ENCODE data around the gene P2RY8. TPM values are rescaled to one million over a fixed set of nuclear protein-coding genes. Genes with fewer than 3 reads are reported as not detected.

Gene P2RY8, protein sequence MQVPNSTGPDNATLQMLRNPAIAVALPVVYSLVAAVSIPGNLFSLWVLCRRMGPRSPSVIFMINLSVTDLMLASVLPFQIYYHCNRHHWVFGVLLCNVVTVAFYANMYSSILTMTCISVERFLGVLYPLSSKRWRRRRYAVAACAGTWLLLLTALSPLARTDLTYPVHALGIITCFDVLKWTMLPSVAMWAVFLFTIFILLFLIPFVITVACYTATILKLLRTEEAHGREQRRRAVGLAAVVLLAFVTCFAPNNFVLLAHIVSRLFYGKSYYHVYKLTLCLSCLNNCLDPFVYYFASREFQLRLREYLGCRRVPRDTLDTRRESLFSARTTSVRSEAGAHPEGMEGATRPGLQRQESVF
- total RNA-seq, result 1 to 10 TPM; 4.0 to 4.2 TPM

DNA sequence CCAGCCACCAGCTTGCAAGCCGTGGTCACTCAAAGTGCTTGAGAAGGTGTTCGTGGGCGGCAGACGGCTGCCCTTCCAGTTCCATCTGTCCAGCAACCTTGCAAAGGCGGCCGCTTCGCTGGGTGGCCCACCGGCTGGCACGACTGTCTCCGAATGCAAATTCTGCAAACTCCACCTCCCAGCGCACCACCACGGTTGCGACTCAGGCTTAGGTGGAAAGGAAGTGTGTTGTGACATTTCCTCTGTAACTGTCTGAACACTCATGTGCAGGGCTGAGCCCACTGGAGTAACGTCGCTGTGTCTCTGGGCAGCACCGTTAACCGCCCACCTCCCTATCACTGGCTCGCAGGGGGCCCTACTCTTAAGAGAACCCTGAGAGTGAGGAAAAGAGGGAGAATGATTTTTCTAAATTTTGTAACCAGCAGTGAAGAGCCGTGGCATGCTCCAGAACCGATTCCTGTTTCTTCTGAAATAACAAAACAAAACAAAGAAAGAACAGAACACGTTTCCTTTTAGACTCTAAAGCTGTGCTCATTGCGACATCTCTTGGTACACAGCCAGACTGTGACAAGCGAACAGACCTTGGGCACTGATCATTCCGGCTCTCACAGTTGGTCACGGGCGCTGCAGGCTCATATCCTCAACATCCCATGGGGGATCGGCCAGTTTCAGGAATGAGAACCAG is at the start of gene P2RY8:
Gene P2RY8 (minus strand): TSS at position 155 of the 685 bp plus-strand sequence. CDS start 70,627 bp downstream, outside the sequence.
- no peaks in the 10 kb centered on the region for H3K27me3 ChIP-seq (replicated peaks; ENCODE audit: insufficient read depth)
- peak within 1 kb of the TSS in 1 of 2 donors; percentile 13 for H3K27ac ChIP-seq
- peak within 1 kb of the TSS; percentile 65 for H3K4me3 ChIP-seq
- H3K9me3 ChIP-seq, result no peaks in the 10 kb centered on the region
- no peaks in the 10 kb centered on the region for H3K36me3 ChIP-seq
- TF ChIP-seq, protein P1, sequence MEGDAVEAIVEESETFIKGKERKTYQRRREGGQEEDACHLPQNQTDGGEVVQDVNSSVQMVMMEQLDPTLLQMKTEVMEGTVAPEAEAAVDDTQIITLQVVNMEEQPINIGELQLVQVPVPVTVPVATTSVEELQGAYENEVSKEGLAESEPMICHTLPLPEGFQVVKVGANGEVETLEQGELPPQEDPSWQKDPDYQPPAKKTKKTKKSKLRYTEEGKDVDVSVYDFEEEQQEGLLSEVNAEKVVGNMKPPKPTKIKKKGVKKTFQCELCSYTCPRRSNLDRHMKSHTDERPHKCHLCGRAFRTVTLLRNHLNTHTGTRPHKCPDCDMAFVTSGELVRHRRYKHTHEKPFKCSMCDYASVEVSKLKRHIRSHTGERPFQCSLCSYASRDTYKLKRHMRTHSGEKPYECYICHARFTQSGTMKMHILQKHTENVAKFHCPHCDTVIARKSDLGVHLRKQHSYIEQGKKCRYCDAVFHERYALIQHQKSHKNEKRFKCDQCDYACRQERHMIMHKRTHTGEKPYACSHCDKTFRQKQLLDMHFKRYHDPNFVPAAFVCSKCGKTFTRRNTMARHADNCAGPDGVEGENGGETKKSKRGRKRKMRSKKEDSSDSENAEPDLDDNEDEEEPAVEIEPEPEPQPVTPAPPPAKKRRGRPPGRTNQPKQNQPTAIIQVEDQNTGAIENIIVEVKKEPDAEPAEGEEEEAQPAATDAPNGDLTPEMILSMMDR (IDR thresholded peaks at IDR 0.05), result no peak
- no peak for ATAC-seq (ENCODE audit: insufficient number of reproducible peaks, low FRiP score, low read depth)
- H3K4me1 ChIP-seq (ENCODE audit: control insufficient read depth in 1 of 2, low read depth in 2 of 2), result no peaks in the 10 kb centered on the region
- DNase-seq (ENCODE audit: low spot score), result no peak

DNA sequence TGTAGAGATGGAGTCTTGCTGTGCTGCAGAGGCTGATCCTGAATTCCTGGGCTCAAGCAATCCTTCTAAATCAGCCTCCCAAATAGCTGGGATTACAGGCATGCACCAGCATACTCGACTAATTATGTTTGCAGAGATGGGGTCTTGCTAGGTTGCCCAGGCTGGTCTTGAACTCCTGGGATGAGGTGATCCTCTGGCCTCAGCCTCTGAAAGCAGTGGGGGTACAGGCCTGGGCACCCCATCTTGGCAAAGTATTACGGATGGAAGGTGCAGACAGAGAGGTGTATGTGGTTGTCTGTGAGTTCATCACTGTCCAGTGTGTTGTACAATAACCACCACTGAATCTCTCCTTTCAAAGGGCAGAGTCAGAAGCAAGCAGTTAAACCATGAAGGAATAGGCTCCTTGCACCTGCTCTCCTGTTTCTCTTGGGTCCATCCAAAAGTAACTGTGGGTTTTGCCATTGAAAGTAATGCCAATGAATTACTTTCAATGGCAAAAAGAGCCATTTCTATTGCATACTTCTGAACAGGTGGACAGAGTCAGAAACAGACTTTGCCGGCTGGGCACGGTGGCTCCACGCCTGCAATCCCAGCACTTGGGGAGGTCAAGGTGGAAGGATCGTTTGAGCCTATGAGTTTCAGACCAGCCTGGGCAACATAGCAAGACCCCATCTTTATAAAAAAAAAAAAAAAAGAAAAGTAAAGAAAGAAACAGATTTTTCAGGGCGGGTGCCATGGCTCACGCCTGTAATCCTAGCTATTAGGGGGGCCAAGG is 47.4 kb upstream of the P2RY8 start:
- Histone ChIP-seq H3K9me3 (no peaks in the 10 kb centered on the region), H3K27me3 (replicated peaks; ENCODE audit: insufficient read depth) (no peaks in the 10 kb centered on the region), H3K4me1 (ENCODE audit: control insufficient read depth in 1 of 2, low read depth in 2 of 2) (no peaks in the 10 kb centered on the region), H3K36me3 (no peaks in the 10 kb centered on the region), H3K27ac (no peak overlapping the region), H3K4me3 (no peak overlapping the region)
- DNase-seq (ENCODE audit: low spot score) (no peak), ATAC-seq (ENCODE audit: insufficient number of reproducible peaks, low FRiP score, low read depth) (no peak)
- TF ChIP-seq, protein P1 (IDR thresholded peaks at IDR 0.05), result no peak

- no peak overlapping the region for H3K27ac ChIP-seq
- no peak for DNase-seq (ENCODE audit: low spot score)
- TF ChIP-seq, protein P1 (IDR thresholded peaks at IDR 0.05), result no peak
- no peaks in the 10 kb centered on the region for H3K9me3 ChIP-seq
- no peak overlapping the region for H3K4me3 ChIP-seq
- no peak for ATAC-seq (ENCODE audit: insufficient number of reproducible peaks, low FRiP score, low read depth)
- H3K27me3 ChIP-seq (replicated peaks; ENCODE audit: insufficient read depth), result no peaks in the 10 kb centered on the region
- H3K36me3 ChIP-seq, result no peaks in the 10 kb centered on the region
- no peaks in the 10 kb centered on the region for H3K4me1 ChIP-seq (ENCODE audit: control insufficient read depth in 1 of 2, low read depth in 2 of 2)
These were observed 45.9 kb upstream of the P2RY8 start for GRCh38 chrX:1582686-1583437.

DNA sequence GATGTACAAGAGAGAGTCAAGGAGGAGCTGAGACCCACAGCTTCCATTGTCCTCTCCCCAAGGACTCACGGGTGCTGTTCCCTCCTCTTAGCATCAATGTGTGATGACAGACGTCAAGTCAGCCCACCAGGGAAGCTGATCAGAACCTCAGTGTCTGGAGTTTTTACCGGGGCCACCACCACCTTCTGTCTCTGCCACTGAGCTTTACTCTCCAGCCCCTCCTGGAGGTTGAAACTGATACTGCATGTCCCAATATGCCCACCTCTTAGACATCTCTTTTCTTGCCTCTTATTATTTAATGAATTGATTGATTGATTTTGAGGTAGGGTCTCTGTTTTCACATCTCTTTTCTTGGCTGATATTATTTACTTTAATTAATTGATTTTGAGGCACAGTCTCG is 44.1 kb upstream of the P2RY8 start:
- H3K27me3 ChIP-seq (replicated peaks; ENCODE audit: insufficient read depth), result no peaks in the 10 kb centered on the region
- DNase-seq (ENCODE audit: low spot score) (no peak), ATAC-seq (ENCODE audit: insufficient number of reproducible peaks, low FRiP score, low read depth) (no peak)
- no peaks in the 10 kb centered on the region for H3K9me3 ChIP-seq
- H3K36me3 ChIP-seq, result no peaks in the 10 kb centered on the region
- no peak overlapping the region for H3K4me3 ChIP-seq
- no peaks in the 10 kb centered on the region for H3K4me1 ChIP-seq (ENCODE audit: control insufficient read depth in 1 of 2, low read depth in 2 of 2)
- TF ChIP-seq, protein P1 (IDR thresholded peaks at IDR 0.05), result peak; percentile 78
- H3K27ac ChIP-seq, result no peak overlapping the region

All from thoracic aorta (tissue), 2 donors.